Endothelial cell of umbilical vein (primary cell): Measurements from ENCODE around the gene EHMT1. TPM values are rescaled to one million over a fixed set of nuclear protein-coding genes. Genes with fewer than 3 reads are reported as not detected.

ENCODE experiments used
- BruUV-seq: library from RNA; stranded (reverse); fragments of 400-500 nt; replicated peaks from 2 replicates; lab custom pipeline; 2021; lab: Mats Ljungman, UMichigan
- CTCF ChIA-PET: fragments of 300-600, 350-600 bp; sonication (Branson Sonifier 250); formaldehyde crosslinking; loops from one replicate; lab custom pipeline; 2021; ENCODE audit warnings: antibody characterized with exemption, inconsistent platforms; lab: Charles Lee
- POLR2A ChIA-PET: fragments of 300-600, 350-600 bp; sonication (Branson Sonifier 250); formaldehyde crosslinking; loops from one replicate; lab custom pipeline; 2021; ENCODE audit warnings: antibody characterized with exemption, inconsistent platforms; lab: Charles Lee
- DNase-seq: peaks from one replicate; pipeline ENCODE4 v3.0.0-alpha.2; 2011; ENCODE audit warnings: low read depth, low spot score
- FAIRE-seq: peaks from 2 replicates; lab custom pipeline; 2011; peaks lifted over from hg19 to GRCh38; lab: Jason Lieb, UNC
- H2AFZ ChIP-seq: 2 replicates; pipeline ENCODE4 v1.6.0; 2012; ENCODE audit warnings: low read depth, low read length, control low read depth, inconsistent platforms
- H3K27ac ChIP-seq: 2 replicates; pipeline ENCODE4 v1.5.1; 2011; ENCODE audit warnings: low read depth, mild to moderate bottlenecking, control low read depth, low read length, moderate library complexity; ENCODE audit not compliant: insufficient read depth
- H3K27me3 ChIP-seq, 2 experiments: 2 replicates each; pipeline versions ENCODE4 v1.6.0 to v1.6.1; 2011; ENCODE audit warnings: low read length in 2 of 2, mixed read lengths in 1 of 2; ENCODE audit not compliant: control insufficient read depth in 2 of 2, insufficient read depth in 2 of 2
- H3K36me3 ChIP-seq, 2 experiments: 2 replicates in 1 of 2; 3 replicates in 1 of 2; pipeline ENCODE4 v1.5.1; 2011; ENCODE audit warnings: low read length in 2 of 2, mild to moderate bottlenecking in 1 of 2, moderate library complexity in 1 of 2; ENCODE audit not compliant: control insufficient read depth in 2 of 2, insufficient read depth in 2 of 2; ENCODE audit errors: extremely low read depth in 1 of 2
- H3K4me1 ChIP-seq: 3 replicates; pipeline ENCODE4 v1.5.1; 2011; ENCODE audit warnings: mild to moderate bottlenecking, low read length; ENCODE audit not compliant: control insufficient read depth, insufficient read depth; ENCODE audit errors: extremely low read depth
- H3K4me2 ChIP-seq: 2 replicates; pipeline ENCODE4 v1.6.1; 2011; ENCODE audit warnings: low read length, control low read depth, mixed read lengths; ENCODE audit not compliant: insufficient read depth
- H3K4me3 ChIP-seq, 3 experiments: fragments of 200-600 bp in 1 of 3; sonication (generic), shearing (Covaris generic) in 1 of 3; replicated peaks in 1 of 3; 2 replicates each; pipeline ENCODE4 v1.5.1; 2011 to 2016; ENCODE audit warnings: control low read depth in 3 of 3, low read length in 3 of 3, mild to moderate bottlenecking in 2 of 3, inconsistent platforms in 1 of 3, low read depth in 1 of 3, moderate library complexity in 1 of 3; ENCODE audit not compliant: insufficient read depth in 1 of 3
- H3K79me2 ChIP-seq: 2 replicates; pipeline ENCODE4 v1.6.0; 2012; ENCODE audit warnings: low read length, inconsistent platforms; ENCODE audit not compliant: control insufficient read depth, insufficient read depth
- H3K9ac ChIP-seq: replicated peaks from 2 replicates; pipeline ENCODE3; 2011; ENCODE audit warnings: low read length, control low read depth; ENCODE audit not compliant: insufficient read depth; ENCODE audit errors: extremely low read depth
- H3K9me1 ChIP-seq: replicated peaks from 3 replicates; pipeline ENCODE4 v1.6.0; 2011; ENCODE audit warnings: mild to moderate bottlenecking, low read length; ENCODE audit not compliant: control insufficient read depth, insufficient read depth; ENCODE audit errors: extremely low read depth
- H3K9me3 ChIP-seq: replicated peaks from 2 replicates; pipeline ENCODE4 v1.5.1; 2012; ENCODE audit warnings: low read length, inconsistent platforms; ENCODE audit not compliant: control insufficient read depth, insufficient read depth
- H4K20me1 ChIP-seq: replicated peaks from 2 replicates; pipeline ENCODE3; 2011; ENCODE audit warnings: mild to moderate bottlenecking, low read length; ENCODE audit not compliant: control insufficient read depth, insufficient read depth; ENCODE audit errors: extremely low read depth
- CTCF ChIP-seq, 2 donors: IDR thresholded peaks; 1 replicate in 1 of 2; 2 replicates in 1 of 2; pipeline ENCODE4 v1.5.1; 2011; ENCODE audit warnings: low read length in 2 of 2, mild to moderate bottlenecking in 2 of 2, moderate library complexity in 2 of 2, control low read depth in 1 of 2, inconsistent platforms in 1 of 2, low read depth in 1 of 2; ENCODE audit not compliant: insufficient read depth in 1 of 2; ENCODE audit errors: extremely low read depth in 1 of 2
- EZH2 ChIP-seq: IDR thresholded peaks from 2 replicates; pipeline ENCODE4 v1.6.1; 2012; ENCODE audit warnings: borderline replicate concordance, low read depth, mild to moderate bottlenecking, moderate library complexity, low read length, inconsistent platforms; ENCODE audit not compliant: severe bottlenecking
- GATA2 ChIP-seq: IDR thresholded peaks from 2 replicates; pipeline ENCODE4 v1.7.0; 2011; ENCODE audit warnings: low read depth, mild to moderate bottlenecking, moderate library complexity, mixed read lengths, low read length; ENCODE audit not compliant: insufficient read length, insufficient read depth
- MAX ChIP-seq: IDR thresholded peaks from 2 replicates; pipeline ENCODE4 v1.6.1; 2011; ENCODE audit not compliant: insufficient read depth, insufficient read length
- MYC ChIP-seq: IDR thresholded peaks from one replicate; pipeline ENCODE4 v1.6.1; 2011; ENCODE audit warnings: mild to moderate bottlenecking, low read depth, low read length
- POLR2A ChIP-seq: IDR thresholded peaks from 2 replicates; pipeline ENCODE4 v1.6.1; 2012; ENCODE audit warnings: low read depth, mild to moderate bottlenecking, control low read depth, low read length
- POLR2AphosphoS5 ChIP-seq: IDR thresholded peaks from 2 replicates; pipeline ENCODE4 v1.6.1; 2012; ENCODE audit warnings: low read depth, mild to moderate bottlenecking, control low read depth, low read length, moderate library complexity; ENCODE audit not compliant: insufficient read depth
- dilution Hi-C: fragments of 300-500 bp; cut with MboI; formaldehyde crosslinking; loops from one replicate; pipeline ENCODE4 v1.15.0; 2019; ENCODE audit warnings: low sequenced_read_pairs; ENCODE audit not compliant: extremely low pct_ligation_motif_present
- intact Hi-C: fragments of 100-400 bp; cut with micrococcal nuclease; formaldehyde crosslinking; loops from one replicate; pipeline ENCODE4 v1.10.0; 2022
- polyA plus RNA-seq, 4 experiments: library from polyadenylated mRNA; depleted of rRNA in 3 of 4; stranded (reverse) in 3 of 4; unstranded in 1 of 4; fragments of >200 nt; gene quantifications; 2 replicates each; pipeline versions ENCODE4 v1.2.1 to v1.2.3, GENCODE V29; 2011 to 2012; ENCODE audit warnings: missing spikeins in 1 of 4
- total RNA-seq: library from RNA; stranded (reverse); gene quantifications from 2 replicates; pipeline ENCODE4 v1.2.3, GENCODE V29; 2021

Gene EHMT1
- total and polyA plus RNA-seq, 2 donors (not counting 3 experiments of a cell fraction or from before 2014, with no cell fraction given), result 48.2 to 104 TPM

- no peaks in the 10 kb centered on the region for H3K9me3 ChIP-seq
- H2AFZ ChIP-seq, result no peak overlapping the region
- no peak overlapping the region for H3K9ac ChIP-seq
- POLR2A ChIA-PET, result no interaction called here
- no peak overlapping the region for H3K27ac ChIP-seq
- no peaks in the 10 kb centered on the region for H4K20me1 ChIP-seq
- H3K9me1 ChIP-seq, result no peaks in the 10 kb centered on the region
- no peak for FAIRE-seq
- H3K27me3 ChIP-seq, result no peaks in the 10 kb centered on the region
- H3K4me2 ChIP-seq, result no peak overlapping the region
- intact Hi-C loops, result no loop called here
- no peak for TF ChIP-seq MAX
- TF ChIP-seq MYC, result no peak
- TF ChIP-seq POLR2A, result no peak
- no peak for TF ChIP-seq CTCF (IDR thresholded peaks at IDR 0.05; ENCODE audit: extremely low read depth in 1 of 2, insufficient read depth in 1 of 2, low read depth in 1 of 2, low read length in 2 of 2)
- TF ChIP-seq POLR2AphosphoS5, result no peak
- no peak for TF ChIP-seq EZH2
- TF ChIP-seq GATA2, result no peak
- no TSS peak for BruUV-seq
- peaks cover 5% of the 10 kb centered on the region for H3K4me1 ChIP-seq
- no peak for DNase-seq
- dilution Hi-C loops, result no loop called here
- CTCF ChIA-PET, result interaction anchor here (1.0 to 1.3 kb wide), 2 partner anchors 15 to 22 kb away, joined by 4 to 5 read pairs; partner anchors contain the start of gene EHMT1
- H3K79me2 ChIP-seq, result no peaks in the 10 kb centered on the region
- H3K36me3 ChIP-seq, result no peaks in the 10 kb centered on the region
- H3K4me3 ChIP-seq, result no peak overlapping the region
Observed at GRCh38 chr9:137603879-137604278, 14.9 kb upstream of the EHMT1 start.
